Activated CD8-positive, alpha-beta memory T cell treated with anti-CD3 and anti-CD28 coated beads for 4 hours (primary cell): ENCODE data around the gene SLC30A7.

Experiments used
- DNase-seq, 2 donors: peaks; one replicate each; pipeline ENCODE4 v3.0.0-alpha.2; 2020; ENCODE audit warnings: low read depth in 2 of 2

SLC30A7 gene

GRCh38 chr1:101027194-101027772, 131.4 kb downstream of the SLC30A7 start:
- no peak for DNase-seq

GRCh38 chr1:101028466-101028865, 132.6 kb downstream of the SLC30A7 start:
- DNase-seq: no peak

- DNase-seq: no peak
Observed at GRCh38 chr1:101029184-101029583, 133.3 kb downstream of the SLC30A7 start.

GRCh38 chr1:101030881-101031280, 135.0 kb downstream of the SLC30A7 start:
- no peak for DNase-seq
